ENCODE data around the gene MBD3.
"Not testable (repeated sequence)": the region's sequence is repeated elsewhere in the genome, so short reads cannot be mapped to it uniquely, and the experiment has no call there.

MBD3 gene

GRCh38 chr19:1554968-1555367, 37.7 kb downstream of the MBD3 start:
- Mint-ChIP-seq H3K36me3 (ENCODE audit: insufficient read depth) (no peaks in the 10 kb centered on the region), H3K4me3 (no peak overlapping the region), H3K9me3 (no peaks in the 10 kb centered on the region), H3K27ac (ENCODE audit: low read depth) (no peak overlapping the region), H3K4me1 (no peaks in the 10 kb centered on the region), H3K27me3 (peaks cover 13% of the 10 kb centered on the region)
- no peak for ATAC-seq (replicated peaks; ENCODE audit: extremely low read depth, poor library complexity, severe bottlenecking)
- no peak for DNase-seq (ENCODE audit: low spot score in 2 of 2)

- Mint-ChIP-seq H3K4me1 (no peaks in the 10 kb centered on the region), H3K4me3 (no peak overlapping the region), H3K27ac (ENCODE audit: low read depth) (no peak overlapping the region), H3K27me3 (peaks cover 13% of the 10 kb centered on the region), H3K9me3 (no peaks in the 10 kb centered on the region), H3K36me3 (ENCODE audit: insufficient read depth) (no peaks in the 10 kb centered on the region)
- ATAC-seq (replicated peaks; ENCODE audit: extremely low read depth, poor library complexity, severe bottlenecking) (no peak), DNase-seq (ENCODE audit: low spot score in 2 of 2) (no peak)
These were observed 39.2 kb downstream of the MBD3 start for GRCh38 chr19:1553415-1553814.

- no peak overlapping the region for H3K27ac Mint-ChIP-seq (ENCODE audit: low read depth)
- H3K4me3 Mint-ChIP-seq: no peak overlapping the region
These were observed 41.3 kb downstream of the MBD3 start for GRCh38 chr19:1551068-1552040.

GRCh38 chr19:1549332-1549945, 43.2 kb downstream of the MBD3 start:
- ATAC-seq (replicated peaks; ENCODE audit: extremely low read depth, poor library complexity, severe bottlenecking): no peak
- DNase-seq (ENCODE audit: low spot score in 2 of 2): no peak
- peaks cover 5% of the 10 kb centered on the region for H3K4me1 Mint-ChIP-seq
- H3K36me3 Mint-ChIP-seq (ENCODE audit: insufficient read depth): peaks cover 2% of the 10 kb centered on the region
- no peak overlapping the region for H3K4me3 Mint-ChIP-seq
- H3K27ac Mint-ChIP-seq (ENCODE audit: low read depth): no peak overlapping the region
- H3K9me3 Mint-ChIP-seq: no peaks in the 10 kb centered on the region
- peaks cover 13% of the 10 kb centered on the region for H3K27me3 Mint-ChIP-seq

More at GRCh38 chr19:1551068-1552040, 41.3 kb downstream of the MBD3 start:
- no peak for DNase-seq (ENCODE audit: low spot score in 2 of 2)
- ATAC-seq (replicated peaks; ENCODE audit: extremely low read depth, poor library complexity, severe bottlenecking): no peak
- Mint-ChIP-seq H3K9me3 (no peaks in the 10 kb centered on the region), H3K4me1 (peaks cover under 1% of the 10 kb centered on the region), H3K27me3 (peaks cover 13% of the 10 kb centered on the region), H3K36me3 (ENCODE audit: insufficient read depth) (peaks cover 2% of the 10 kb centered on the region)

GRCh38 chr19:1540365-1540925, 52.2 kb downstream of the MBD3 start:
- Mint-ChIP-seq H3K36me3 (ENCODE audit: insufficient read depth) (no peaks in the 10 kb centered on the region), H3K9me3 (no peaks in the 10 kb centered on the region), H3K4me3 (no peak overlapping the region), H3K4me1 (no peaks in the 10 kb centered on the region), H3K27me3 (peaks cover 31% of the 10 kb centered on the region), H3K27ac (ENCODE audit: low read depth) (no peak overlapping the region)
- no peak for DNase-seq (ENCODE audit: low spot score in 2 of 2)
- ATAC-seq (replicated peaks; ENCODE audit: extremely low read depth, poor library complexity, severe bottlenecking): no peak

- peaks cover 37% of the 10 kb centered on the region for H3K27me3 Mint-ChIP-seq
- not testable (repeated sequence) for H3K4me3 Mint-ChIP-seq; H3K27ac Mint-ChIP-seq (ENCODE audit: low read depth); H3K36me3 Mint-ChIP-seq (ENCODE audit: insufficient read depth); ATAC-seq (replicated peaks; ENCODE audit: extremely low read depth, poor library complexity, severe bottlenecking); DNase-seq (ENCODE audit: low spot score in 2 of 2); H3K4me1 Mint-ChIP-seq; H3K9me3 Mint-ChIP-seq
These were observed 52.9 kb downstream of the MBD3 start for GRCh38 chr19:1539749-1540148.

GRCh38 chr19:1538978-1539377, 53.7 kb downstream of the MBD3 start:
- Mint-ChIP-seq H3K9me3 (no peaks in the 10 kb centered on the region), H3K36me3 (ENCODE audit: insufficient read depth) (no peaks in the 10 kb centered on the region), H3K4me1 (no peaks in the 10 kb centered on the region), H3K27me3 (peaks cover 37% of the 10 kb centered on the region), H3K27ac (ENCODE audit: low read depth) (no peak overlapping the region), H3K4me3 (no peak overlapping the region)
- DNase-seq (ENCODE audit: low spot score in 2 of 2) (no peak), ATAC-seq (replicated peaks; ENCODE audit: extremely low read depth, poor library complexity, severe bottlenecking) (no peak)

GRCh38 chr19:1535699-1536098, 57.0 kb downstream of the MBD3 start:
- not testable (repeated sequence) for H3K4me3 Mint-ChIP-seq, H3K4me1 Mint-ChIP-seq, H3K9me3 Mint-ChIP-seq

GRCh38 chr19:1534972-1535371, 57.7 kb downstream of the MBD3 start:
- H3K9me3 Mint-ChIP-seq: no peaks in the 10 kb centered on the region
- H3K36me3 Mint-ChIP-seq (ENCODE audit: insufficient read depth): peaks cover 1% of the 10 kb centered on the region
- DNase-seq (ENCODE audit: low spot score in 2 of 2): no peak
- H3K4me1 Mint-ChIP-seq: no peaks in the 10 kb centered on the region
- peaks cover 38% of the 10 kb centered on the region for H3K27me3 Mint-ChIP-seq
- H3K27ac Mint-ChIP-seq (ENCODE audit: low read depth): no peak overlapping the region
- ATAC-seq (replicated peaks; ENCODE audit: extremely low read depth, poor library complexity, severe bottlenecking): no peak
- no peak overlapping the region for H3K4me3 Mint-ChIP-seq

More at GRCh38 chr19:1535699-1536098, 57.0 kb downstream of the MBD3 start:
- H3K36me3 Mint-ChIP-seq (ENCODE audit: insufficient read depth); ATAC-seq (replicated peaks; ENCODE audit: extremely low read depth, poor library complexity, severe bottlenecking); DNase-seq (ENCODE audit: low spot score in 2 of 2); H3K27ac Mint-ChIP-seq (ENCODE audit: low read depth): not testable (repeated sequence)
- peaks cover 38% of the 10 kb centered on the region for H3K27me3 Mint-ChIP-seq

- H3K27ac Mint-ChIP-seq (ENCODE audit: low read depth): no peak overlapping the region
- peaks cover 41% of the 10 kb centered on the region for H3K27me3 Mint-ChIP-seq
These were observed 59.0 kb downstream of the MBD3 start for GRCh38 chr19:1533510-1534150.

GRCh38 chr19:1532003-1532402, 60.7 kb downstream of the MBD3 start:
- Mint-ChIP-seq H3K4me1 (no peaks in the 10 kb centered on the region), H3K4me3 (no peak overlapping the region), H3K9me3 (no peaks in the 10 kb centered on the region), H3K27ac (ENCODE audit: low read depth) (no peak overlapping the region), H3K27me3 (peaks cover 51% of the 10 kb centered on the region), H3K36me3 (ENCODE audit: insufficient read depth) (peaks cover 1% of the 10 kb centered on the region)
- ATAC-seq (replicated peaks; ENCODE audit: extremely low read depth, poor library complexity, severe bottlenecking) (no peak), DNase-seq (ENCODE audit: low spot score in 2 of 2) (no peak)

More at GRCh38 chr19:1533510-1534150, 59.0 kb downstream of the MBD3 start:
- no peak for ATAC-seq (replicated peaks; ENCODE audit: extremely low read depth, poor library complexity, severe bottlenecking)
- peaks cover 1% of the 10 kb centered on the region for H3K36me3 Mint-ChIP-seq (ENCODE audit: insufficient read depth)
- H3K4me3 Mint-ChIP-seq: no peak overlapping the region
- H3K9me3 Mint-ChIP-seq: no peaks in the 10 kb centered on the region
- no peak for DNase-seq (ENCODE audit: low spot score in 2 of 2)
- H3K4me1 Mint-ChIP-seq: no peaks in the 10 kb centered on the region

- Mint-ChIP-seq H3K9me3 (no peaks in the 10 kb centered on the region), H3K36me3 (ENCODE audit: insufficient read depth) (peaks cover 1% of the 10 kb centered on the region), H3K27me3 (peaks cover 55% of the 10 kb centered on the region), H3K4me1 (no peaks in the 10 kb centered on the region), H3K27ac (ENCODE audit: low read depth) (no peak overlapping the region), H3K4me3 (no peak overlapping the region)
- ATAC-seq (replicated peaks; ENCODE audit: extremely low read depth, poor library complexity, severe bottlenecking) (no peak), DNase-seq (ENCODE audit: low spot score in 2 of 2) (no peak)
These were observed 61.1 kb downstream of the MBD3 start for GRCh38 chr19:1531587-1531986.
